Activated CD4-positive, CD25-positive, alpha-beta regulatory T cell (primary cell): ENCODE measurements around the gene LPCAT2.

Experiments
- DNase-seq, 4 experiments: peaks; one replicate each; lab custom pipeline; 2025; lab: John Stamatoyannopoulos, UW

LPCAT2 gene

GRCh38 chr16:55555436-55555835, 46.6 kb downstream of the LPCAT2 start:
- DNase-seq = no peak

- DNase-seq = no peak
Measured at GRCh38 chr16:55557186-55557585, 48.3 kb downstream of the LPCAT2 start.

GRCh38 chr16:55559233-55559632, 50.4 kb downstream of the LPCAT2 start:
- DNase-seq = no peak

- DNase-seq = no peak
Measured at GRCh38 chr16:55559933-55560516, 51.2 kb downstream of the LPCAT2 start.

- DNase-seq = no peak
Measured at GRCh38 chr16:55561319-55561848, 52.5 kb downstream of the LPCAT2 start.

GRCh38 chr16:55562936-55563335, 54.1 kb downstream of the LPCAT2 start:
- no peak for DNase-seq

GRCh38 chr16:55563797-55564196, 54.9 kb downstream of the LPCAT2 start:
- DNase-seq = no peak

GRCh38 chr16:55565086-55565485, 56.2 kb downstream of the LPCAT2 start:
- DNase-seq = no peak

- DNase-seq = no peak
Measured at GRCh38 chr16:55566432-55567175, 57.7 kb downstream of the LPCAT2 start, which contains the start of gene CAPNS2. Gene CAPNS2 (plus strand): TSS chr16:55566684. CDS start chr16:55566757, 73 bp downstream.

GRCh38 chr16:55567382-55567781, 58.5 kb downstream of the LPCAT2 start:
- DNase-seq = no peak

GRCh38 chr16:55568207-55568606, 59.3 kb downstream of the LPCAT2 start:
- DNase-seq = no peak

- no peak for DNase-seq
Measured at GRCh38 chr16:55569025-55569424, 60.2 kb downstream of the LPCAT2 start.

- DNase-seq = no peak
Measured at GRCh38 chr16:55570159-55570558, 61.3 kb downstream of the LPCAT2 start.

- no peak for DNase-seq
Measured at GRCh38 chr16:55571191-55571897, 62.5 kb downstream of the LPCAT2 start.

- no peak for DNase-seq
Measured at GRCh38 chr16:55572439-55572838, 63.6 kb downstream of the LPCAT2 start.

GRCh38 chr16:55574811-55575210, 65.9 kb downstream of the LPCAT2 start:
- no peak for DNase-seq

GRCh38 chr16:55575496-55575895, 66.6 kb downstream of the LPCAT2 start:
- no peak for DNase-seq

- DNase-seq = no peak
Measured at GRCh38 chr16:55576384-55576783, 67.5 kb downstream of the LPCAT2 start.

GRCh38 chr16:55577887-55578286, 69.0 kb downstream of the LPCAT2 start:
- DNase-seq = no peak

- DNase-seq = no peak
Measured at GRCh38 chr16:55585631-55586030, 76.8 kb downstream of the LPCAT2 start.

GRCh38 chr16:55588799-55589198, 79.9 kb downstream of the LPCAT2 start:
- DNase-seq = no peak

GRCh38 chr16:55592306-55592705, 83.4 kb downstream of the LPCAT2 start:
- DNase-seq = no peak

GRCh38 chr16:55597928-55598327, 89.1 kb downstream of the LPCAT2 start:
- DNase-seq = no peak
